Activated naive CD8-positive, alpha-beta T cell treated with anti-CD3 and anti-CD28 coated beads for 36 hours (primary cell): ENCODE data around the gene NPAS3. TPM values are rescaled to one million over a fixed set of nuclear protein-coding genes. Genes with fewer than 3 reads are reported as not detected.

Source experiments
- DNase-seq: peaks from one replicate; pipeline ENCODE4 v3.0.0; 2021
- H3K27ac Mint-ChIP-seq: one replicate; pipeline ENCODE4 v1.8.0; 2022; ENCODE audit warnings: mild to moderate bottlenecking, moderate library complexity, mixed read lengths
- H3K27me3 Mint-ChIP-seq: one replicate; pipeline ENCODE4 v1.8.0; 2022; ENCODE audit warnings: mild to moderate bottlenecking, mixed read lengths
- H3K36me3 Mint-ChIP-seq: one replicate; pipeline ENCODE4 v1.8.0; 2021; ENCODE audit warnings: mild to moderate bottlenecking, mixed read lengths
- H3K4me1 Mint-ChIP-seq: one replicate; pipeline ENCODE4 v1.8.0; 2021; ENCODE audit warnings: mixed read lengths
- H3K4me3 Mint-ChIP-seq: one replicate; pipeline ENCODE4 v1.8.0; 2022; ENCODE audit warnings: mild to moderate bottlenecking, moderate library complexity, mixed read lengths
- H3K9me3 Mint-ChIP-seq: one replicate; pipeline ENCODE4 v1.8.0; 2022; ENCODE audit warnings: mixed read lengths
- total RNA-seq, 2 experiments: library from RNA; stranded (reverse); gene quantifications; one replicate each; pipeline ENCODE4 v1.2.3, GENCODE V29; 2021

The NPAS3 gene
- total RNA-seq, 2 experiments from 2014 or later, result not detected

GRCh38 chr14:33376510-33376909, 437.8 kb downstream of the NPAS3 start:
- no peaks in the 10 kb centered on the region for H3K36me3 Mint-ChIP-seq
- no peak for DNase-seq
- no peaks in the 10 kb centered on the region for H3K9me3 Mint-ChIP-seq
- no peak overlapping the region for H3K4me3 Mint-ChIP-seq
- H3K4me1 Mint-ChIP-seq, result no peaks in the 10 kb centered on the region
- no peaks in the 10 kb centered on the region for H3K27me3 Mint-ChIP-seq
- H3K27ac Mint-ChIP-seq, result no peak overlapping the region

DNA sequence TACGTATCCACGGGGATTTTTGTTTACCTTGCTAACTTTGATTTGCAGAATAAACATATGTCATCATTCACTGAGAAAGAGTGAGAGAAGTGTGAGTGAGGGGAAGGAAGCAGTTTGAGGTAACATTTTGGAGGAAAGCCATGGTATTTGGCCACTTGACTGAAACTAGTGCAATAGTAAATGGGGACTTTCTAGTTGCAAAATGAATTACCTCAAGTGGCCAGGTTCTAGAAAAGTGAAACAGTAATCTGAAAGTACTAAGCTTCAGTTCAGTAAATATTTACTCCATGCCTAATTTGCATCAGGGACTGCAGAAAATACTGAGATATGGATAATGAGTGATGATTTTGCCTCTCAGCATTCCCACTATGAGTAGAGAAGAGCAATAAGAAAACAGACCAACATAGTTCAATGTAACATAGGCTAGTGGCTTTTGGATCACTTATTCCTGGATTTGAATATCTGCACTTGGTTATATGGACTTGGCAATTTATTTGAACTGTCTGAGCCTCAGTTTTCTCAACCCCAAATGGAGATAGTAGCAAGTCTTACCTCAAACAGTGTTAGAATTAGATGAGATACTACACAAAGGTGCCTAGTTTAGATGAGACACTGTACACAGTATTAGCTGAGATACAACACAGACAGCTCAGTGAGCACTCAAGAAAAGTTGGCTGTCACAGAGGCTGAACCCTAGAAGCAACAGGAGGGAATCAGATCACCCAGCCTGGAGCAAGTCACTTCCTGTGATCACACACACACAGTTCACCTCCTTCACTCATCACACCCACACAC, 439.1 kb downstream of the NPAS3 start:
- Mint-ChIP-seq H3K27me3 (no peaks in the 10 kb centered on the region), H3K4me1 (no peaks in the 10 kb centered on the region), H3K27ac (no peak overlapping the region), H3K36me3 (no peaks in the 10 kb centered on the region), H3K4me3 (no peak overlapping the region), H3K9me3 (no peaks in the 10 kb centered on the region)
- no peak for DNase-seq

DNA sequence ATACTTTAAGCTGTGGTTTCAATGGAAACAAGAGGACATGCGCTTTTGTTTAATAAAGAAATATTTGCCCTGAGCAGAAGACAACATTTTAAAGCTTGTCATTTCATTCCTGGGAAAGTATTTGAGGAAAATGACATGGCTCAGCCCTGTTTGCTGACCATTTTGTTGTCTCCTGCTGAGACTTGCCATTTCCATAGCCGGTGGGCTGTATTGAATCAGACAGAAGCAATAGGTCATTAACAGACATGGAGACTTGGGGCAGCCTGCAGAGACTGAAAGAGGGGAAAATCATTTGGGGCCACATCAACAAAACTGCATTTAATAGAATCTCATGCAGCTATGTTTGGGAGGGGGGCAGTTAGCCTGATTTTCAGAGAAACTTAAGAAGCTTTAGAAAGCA, 443.0 kb downstream of the NPAS3 start:
- Mint-ChIP-seq H3K27ac (no peak overlapping the region), H3K36me3 (no peaks in the 10 kb centered on the region), H3K4me3 (no peak overlapping the region)

GRCh38 chr14:33386140-33386539, 447.5 kb downstream of the NPAS3 start:
- Mint-ChIP-seq H3K9me3 (no peaks in the 10 kb centered on the region), H3K27ac (no peak overlapping the region), H3K4me1 (no peaks in the 10 kb centered on the region), H3K36me3 (no peaks in the 10 kb centered on the region), H3K27me3 (no peaks in the 10 kb centered on the region), H3K4me3 (no peak overlapping the region)
- DNase-seq, result no peak

More for the DNA sequence above, 443.0 kb downstream of the NPAS3 start:
- no peaks in the 10 kb centered on the region for H3K9me3 Mint-ChIP-seq
- DNase-seq, result no peak
- H3K27me3 Mint-ChIP-seq, result no peaks in the 10 kb centered on the region
- H3K4me1 Mint-ChIP-seq, result no peaks in the 10 kb centered on the region

DNA sequence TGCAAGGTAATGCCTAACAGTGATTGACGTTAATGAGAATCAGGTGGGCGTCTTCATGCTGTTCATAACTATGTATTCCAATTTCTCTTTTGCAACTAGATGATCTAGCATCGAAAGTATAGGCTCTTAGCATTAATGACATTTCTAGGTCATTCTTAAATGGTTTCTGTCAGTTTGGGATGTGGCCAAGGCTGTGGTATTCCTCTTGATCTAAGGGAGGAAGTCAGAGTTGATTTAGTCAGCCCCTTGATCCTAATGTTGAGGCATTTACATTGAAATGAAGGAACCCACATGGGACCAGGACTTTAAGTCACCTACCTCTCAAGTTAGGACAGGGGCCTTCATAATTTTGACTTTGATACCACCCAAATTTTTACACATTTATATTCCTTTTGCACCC, 448.1 kb downstream of the NPAS3 start:
- Mint-ChIP-seq H3K4me3 (no peak overlapping the region), H3K36me3 (no peaks in the 10 kb centered on the region), H3K9me3 (peaks cover 1% of the 10 kb centered on the region), H3K4me1 (no peaks in the 10 kb centered on the region), H3K27me3 (no peaks in the 10 kb centered on the region), H3K27ac (no peak overlapping the region)
- DNase-seq, result no peak

DNA sequence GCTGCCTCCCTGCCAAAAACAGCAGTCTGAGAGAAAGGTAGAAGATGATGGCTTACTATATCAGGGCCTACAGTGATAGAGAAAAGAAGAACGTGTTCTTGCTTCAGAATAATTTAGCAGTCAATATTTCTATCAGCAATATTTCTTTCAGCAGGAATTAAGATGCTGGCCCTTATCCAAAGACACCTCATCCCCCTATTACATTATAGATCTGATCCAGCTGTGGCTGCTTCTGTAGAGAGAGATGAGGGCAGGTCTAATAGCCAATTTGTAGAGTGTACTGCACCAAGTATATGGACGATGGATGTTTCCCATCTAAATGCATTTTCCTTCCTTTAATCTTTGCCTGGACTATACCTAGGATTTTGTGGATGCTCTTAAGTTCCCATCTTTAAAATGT, 451.7 kb downstream of the NPAS3 start:
- Mint-ChIP-seq H3K27ac (no peak overlapping the region), H3K27me3 (no peaks in the 10 kb centered on the region), H3K36me3 (no peaks in the 10 kb centered on the region), H3K4me1 (no peaks in the 10 kb centered on the region), H3K4me3 (no peak overlapping the region), H3K9me3 (peaks cover 1% of the 10 kb centered on the region)
- no peak for DNase-seq

DNA sequence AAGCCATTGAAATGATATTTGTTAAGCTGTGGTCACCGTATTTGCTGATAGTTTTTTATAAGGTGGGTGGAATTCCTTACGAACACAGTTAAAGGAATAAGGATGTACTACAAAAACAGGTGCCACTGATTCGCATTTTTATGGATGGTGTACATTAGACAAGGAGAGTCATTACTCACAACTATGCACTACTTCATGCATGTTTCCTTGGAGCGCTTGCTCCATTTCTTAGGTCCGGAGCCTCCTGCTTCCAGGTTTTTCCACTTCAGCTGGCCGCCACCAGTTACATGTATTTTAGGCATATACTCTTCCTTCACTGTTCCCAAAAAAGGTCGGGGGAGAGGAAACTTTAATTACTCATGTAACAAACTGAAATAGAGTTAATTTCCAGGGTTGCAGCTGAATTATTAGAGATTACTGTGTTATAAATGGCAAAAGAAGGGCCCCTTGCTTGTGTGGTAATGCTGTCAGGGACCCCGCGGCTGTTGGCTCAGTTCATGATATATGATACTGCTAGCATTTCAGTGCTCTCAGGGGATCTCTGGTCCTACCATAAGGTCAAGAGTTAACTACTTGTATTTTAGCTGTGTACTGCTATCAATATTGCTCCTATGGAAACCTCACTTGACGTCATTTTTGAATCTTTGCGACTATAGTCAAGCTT, 454.7 kb downstream of the NPAS3 start:
- no peaks in the 10 kb centered on the region for H3K36me3 Mint-ChIP-seq
- H3K27me3 Mint-ChIP-seq, result no peaks in the 10 kb centered on the region
- DNase-seq, result no peak
- H3K4me1 Mint-ChIP-seq, result no peaks in the 10 kb centered on the region
- H3K4me3 Mint-ChIP-seq, result no peak overlapping the region
- H3K27ac Mint-ChIP-seq, result no peak overlapping the region
- peaks cover 1% of the 10 kb centered on the region for H3K9me3 Mint-ChIP-seq

GRCh38 chr14:33393895-33394368, 455.3 kb downstream of the NPAS3 start:
- Mint-ChIP-seq H3K27me3 (no peaks in the 10 kb centered on the region), H3K4me3 (no peak overlapping the region), H3K36me3 (no peaks in the 10 kb centered on the region), H3K27ac (no peak overlapping the region), H3K9me3 (peaks cover 1% of the 10 kb centered on the region), H3K4me1 (no peaks in the 10 kb centered on the region)
- no peak for DNase-seq

GRCh38 chr14:33401311-33401710, 462.6 kb downstream of the NPAS3 start:
- H3K36me3 Mint-ChIP-seq, result no peaks in the 10 kb centered on the region
- H3K9me3 Mint-ChIP-seq, result peaks cover 5% of the 10 kb centered on the region
- no peak overlapping the region for H3K4me3 Mint-ChIP-seq
- no peak for DNase-seq
- no peaks in the 10 kb centered on the region for H3K4me1 Mint-ChIP-seq
- H3K27me3 Mint-ChIP-seq, result peaks cover 6% of the 10 kb centered on the region
- no peak overlapping the region for H3K27ac Mint-ChIP-seq

- H3K9me3 Mint-ChIP-seq, result peaks cover 5% of the 10 kb centered on the region
- no peak for DNase-seq
- no peaks in the 10 kb centered on the region for H3K4me1 Mint-ChIP-seq
- no peak overlapping the region for H3K4me3 Mint-ChIP-seq
- H3K27me3 Mint-ChIP-seq, result peaks cover 6% of the 10 kb centered on the region
- no peak overlapping the region for H3K27ac Mint-ChIP-seq
- H3K36me3 Mint-ChIP-seq, result no peaks in the 10 kb centered on the region
Measured at GRCh38 chr14:33402604-33403003, 463.9 kb downstream of the NPAS3 start.

DNA sequence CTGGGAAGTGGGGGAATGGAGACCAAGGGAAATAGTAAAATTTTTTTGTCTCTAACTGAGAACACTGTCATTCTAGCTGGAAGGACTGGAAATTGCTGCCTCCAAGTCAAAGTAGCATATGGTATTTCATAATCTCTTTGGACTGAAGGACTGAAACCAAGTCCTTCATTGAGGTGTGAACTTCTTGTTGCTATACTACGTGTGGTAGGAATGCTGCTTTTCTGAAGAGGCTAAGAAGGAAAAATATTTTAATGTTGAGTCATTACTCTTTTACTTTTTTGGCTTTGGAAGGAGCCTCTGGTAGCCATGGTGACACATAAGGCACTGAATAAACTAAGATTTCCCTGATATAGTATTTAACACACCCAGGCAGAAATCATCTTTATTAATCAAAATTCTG, 465.4 kb downstream of the NPAS3 start:
- H3K4me3 Mint-ChIP-seq, result no peak overlapping the region
- no peaks in the 10 kb centered on the region for H3K4me1 Mint-ChIP-seq
- H3K27ac Mint-ChIP-seq, result no peak overlapping the region
- no peak for DNase-seq
- H3K27me3 Mint-ChIP-seq, result peaks cover 6% of the 10 kb centered on the region
- no peaks in the 10 kb centered on the region for H3K36me3 Mint-ChIP-seq
- peaks cover 5% of the 10 kb centered on the region for H3K9me3 Mint-ChIP-seq

DNA sequence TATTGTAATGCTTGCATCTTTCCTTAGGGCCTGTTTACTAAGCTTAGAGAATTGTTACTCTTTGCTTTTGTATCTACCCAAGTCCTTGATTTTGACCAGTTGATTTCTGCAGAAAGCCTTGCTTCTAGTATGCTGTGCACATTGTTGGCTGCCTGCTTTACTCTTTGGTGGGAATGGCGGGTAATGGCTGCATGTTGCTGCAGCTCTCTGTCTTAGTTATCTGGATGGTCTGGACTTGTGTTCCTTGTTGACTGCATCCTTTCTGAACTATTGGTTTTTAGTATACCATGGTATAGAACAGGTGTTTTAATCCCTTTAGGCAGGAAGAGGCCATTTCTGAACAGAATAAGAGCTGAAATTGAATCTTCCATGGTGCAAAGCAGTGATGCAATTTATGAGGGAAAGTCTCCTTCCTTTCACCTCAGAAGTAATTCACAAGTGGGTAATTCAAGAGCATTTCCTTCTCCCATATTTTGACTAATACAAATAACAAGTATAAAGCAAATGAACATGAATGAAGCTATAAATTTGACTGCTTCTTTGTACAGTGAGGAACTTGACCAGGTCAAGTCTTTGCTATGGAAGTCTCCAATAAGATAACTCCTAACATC, 466.4 kb downstream of the NPAS3 start:
- Mint-ChIP-seq H3K4me1 (no peaks in the 10 kb centered on the region), H3K27ac (no peak overlapping the region), H3K9me3 (peaks cover 5% of the 10 kb centered on the region), H3K36me3 (no peaks in the 10 kb centered on the region), H3K27me3 (peaks cover 6% of the 10 kb centered on the region), H3K4me3 (no peak overlapping the region)
- no peak for DNase-seq

GRCh38 chr14:33406766-33407165, 468.1 kb downstream of the NPAS3 start:
- peaks cover 6% of the 10 kb centered on the region for H3K27me3 Mint-ChIP-seq
- no peak overlapping the region for H3K4me3 Mint-ChIP-seq
- H3K36me3 Mint-ChIP-seq, result no peaks in the 10 kb centered on the region
- peaks cover 5% of the 10 kb centered on the region for H3K9me3 Mint-ChIP-seq
- H3K27ac Mint-ChIP-seq, result no peak overlapping the region
- H3K4me1 Mint-ChIP-seq, result no peaks in the 10 kb centered on the region
- no peak for DNase-seq

- H3K4me1 Mint-ChIP-seq, result no peaks in the 10 kb centered on the region
- H3K36me3 Mint-ChIP-seq, result no peaks in the 10 kb centered on the region
Measured at GRCh38 chr14:33408291-33408690, 469.6 kb downstream of the NPAS3 start.

DNA sequence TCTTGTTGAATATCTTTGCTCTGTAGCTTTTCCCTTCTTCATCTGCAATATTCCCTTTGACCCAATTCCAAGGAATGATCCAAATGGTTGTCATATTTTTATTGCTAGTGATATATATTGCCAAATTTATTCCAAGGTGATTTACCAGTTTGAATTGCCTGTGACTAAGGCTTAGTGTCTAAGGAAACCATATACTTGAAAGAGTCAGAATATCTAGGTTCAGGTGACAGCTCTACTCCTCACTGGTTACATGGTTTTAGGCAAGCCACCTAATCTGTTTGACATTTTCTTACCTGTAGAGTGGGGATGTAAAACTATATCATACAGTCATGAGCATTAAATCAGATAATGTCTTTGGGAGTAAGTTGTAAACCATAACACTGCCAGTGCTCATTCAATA, 473.8 kb downstream of the NPAS3 start:
- Mint-ChIP-seq H3K4me1 (no peaks in the 10 kb centered on the region), H3K9me3 (no peaks in the 10 kb centered on the region), H3K4me3 (no peak overlapping the region), H3K36me3 (no peaks in the 10 kb centered on the region), H3K27me3 (peaks cover 4% of the 10 kb centered on the region), H3K27ac (no peak overlapping the region)
- DNase-seq, result no peak

More at GRCh38 chr14:33408291-33408690, 469.6 kb downstream of the NPAS3 start:
- Mint-ChIP-seq H3K4me3 (no peak overlapping the region), H3K27me3 (peaks cover 6% of the 10 kb centered on the region), H3K9me3 (peaks cover 5% of the 10 kb centered on the region), H3K27ac (no peak overlapping the region)
- no peak for DNase-seq
